HS-5 (cell line): ENCODE results near the gene TMEM217.

Experiments used
- DNase-seq: peaks from one replicate; pipeline ENCODE4 v3.0.0-alpha.2; 2012; ENCODE audit warnings: low read depth

TMEM217 gene

DNA sequence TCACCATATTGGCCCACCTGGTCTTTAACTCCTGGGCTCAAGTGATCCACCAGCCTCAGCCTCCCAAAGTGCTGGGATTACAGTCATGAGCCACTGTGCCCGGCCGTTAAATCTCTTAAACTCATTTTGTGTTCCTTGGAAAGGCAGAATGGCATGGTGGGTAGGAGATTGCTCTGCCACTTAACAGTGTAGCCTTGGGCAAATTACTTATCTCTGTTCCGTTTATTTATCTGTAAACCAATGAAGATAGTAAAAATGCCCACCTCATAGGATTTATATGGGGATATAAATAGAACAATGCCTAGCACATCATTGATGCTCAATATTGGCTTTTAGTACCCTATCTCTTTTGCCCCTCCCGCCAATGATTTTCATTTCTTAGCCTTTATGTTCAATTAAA, 95.2 kb downstream of the TMEM217 start:
- DNase-seq = no peak
